Epidermal melanocyte (primary cell): ENCODE measurements around the gene KIAA0319L.

Experiments used
- DNase-seq: peaks from one replicate; pipeline ENCODE4 v3.0.0; 2011; ENCODE audit warnings: low spot score; ENCODE audit not compliant: insufficient read length

KIAA0319L gene

DNA sequence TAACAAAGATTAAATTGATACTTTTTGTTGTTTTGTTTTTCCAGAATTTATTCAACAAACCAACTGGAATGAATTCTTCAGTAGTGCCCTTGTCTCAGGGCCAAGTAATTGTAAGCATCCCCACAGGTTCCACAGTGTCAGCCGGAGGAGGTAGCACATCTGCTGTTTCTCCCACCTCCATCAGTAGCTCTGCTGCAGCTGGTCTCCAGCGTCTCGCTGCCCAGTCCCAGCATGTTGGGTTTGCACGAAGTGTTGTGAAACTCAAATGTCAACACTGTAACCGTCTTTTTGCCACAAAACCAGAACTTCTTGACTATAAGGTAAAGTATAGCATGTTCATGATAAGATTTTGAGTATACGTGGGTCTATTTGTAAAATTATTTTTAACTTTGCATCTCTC, 170.2 kb downstream of the KIAA0319L start:
- DNase-seq: no peak

DNA sequence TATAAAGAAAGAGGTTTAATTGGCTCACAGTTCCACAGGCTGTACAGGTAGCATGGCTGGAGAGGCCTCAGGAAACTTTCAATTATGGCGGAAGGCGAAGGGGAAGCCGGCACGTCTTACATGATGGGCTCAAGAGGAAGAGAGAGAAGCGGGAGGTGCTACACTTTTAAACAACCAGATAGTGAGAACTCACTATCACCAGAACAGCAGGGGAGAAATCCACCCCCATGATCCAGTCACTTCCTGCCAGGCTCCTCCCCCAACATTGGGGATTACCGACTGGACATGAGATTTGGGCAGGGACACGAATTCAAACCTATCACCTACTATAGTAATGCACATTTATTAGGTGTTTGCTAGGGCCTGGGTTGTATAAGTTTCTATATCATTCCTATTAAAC, 170.9 kb downstream of the KIAA0319L start:
- no peak for DNase-seq
